ENCODE measurements around the gene CFD.
"Not testable (repeated sequence)": the region's sequence is repeated elsewhere in the genome, so short reads cannot be mapped to it uniquely, and the experiment has no call there.

CFD gene

DNA sequence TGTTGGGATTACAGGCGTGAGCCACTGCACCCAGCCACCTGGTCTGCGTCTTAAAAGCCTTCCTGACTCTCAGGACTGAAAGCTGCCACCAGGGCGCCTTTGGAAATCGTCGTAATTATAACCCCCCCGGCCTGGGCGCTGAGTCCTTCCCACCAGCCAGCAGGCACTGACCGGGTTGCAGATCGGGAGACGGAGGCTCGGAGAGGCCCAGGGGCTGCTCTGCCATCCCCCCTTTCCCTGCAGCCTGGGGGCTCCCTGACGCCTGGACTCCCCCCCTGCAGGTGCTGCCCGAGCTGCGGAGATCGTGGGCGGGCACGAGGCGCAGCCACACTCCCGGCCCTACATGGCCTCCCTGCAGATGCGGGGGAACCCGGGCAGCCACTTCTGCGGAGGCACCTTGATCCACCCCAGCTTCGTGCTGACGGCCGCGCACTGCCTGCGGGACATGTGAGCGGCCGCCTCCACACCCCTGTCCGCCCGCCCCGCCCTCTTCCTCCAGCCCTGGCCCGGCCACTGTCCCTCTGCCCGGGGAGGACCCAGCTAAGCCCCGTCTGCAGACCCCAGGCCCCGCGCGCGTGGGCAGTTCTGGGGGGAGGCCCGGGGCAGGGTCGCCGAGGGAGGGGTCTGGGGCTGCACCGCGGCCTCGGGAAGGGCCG is 16.2 kb upstream of the CFD start:
- Mint-ChIP-seq H3K27ac (no peak overlapping the region), H3K4me1 (peaks cover 4% of the 10 kb centered on the region), H3K36me3 (no peaks in the 10 kb centered on the region), H3K27me3 (peaks cover 22% of the 10 kb centered on the region), H3K9me3 (no peaks in the 10 kb centered on the region), H3K4me3 (no peak overlapping the region)

DNA sequence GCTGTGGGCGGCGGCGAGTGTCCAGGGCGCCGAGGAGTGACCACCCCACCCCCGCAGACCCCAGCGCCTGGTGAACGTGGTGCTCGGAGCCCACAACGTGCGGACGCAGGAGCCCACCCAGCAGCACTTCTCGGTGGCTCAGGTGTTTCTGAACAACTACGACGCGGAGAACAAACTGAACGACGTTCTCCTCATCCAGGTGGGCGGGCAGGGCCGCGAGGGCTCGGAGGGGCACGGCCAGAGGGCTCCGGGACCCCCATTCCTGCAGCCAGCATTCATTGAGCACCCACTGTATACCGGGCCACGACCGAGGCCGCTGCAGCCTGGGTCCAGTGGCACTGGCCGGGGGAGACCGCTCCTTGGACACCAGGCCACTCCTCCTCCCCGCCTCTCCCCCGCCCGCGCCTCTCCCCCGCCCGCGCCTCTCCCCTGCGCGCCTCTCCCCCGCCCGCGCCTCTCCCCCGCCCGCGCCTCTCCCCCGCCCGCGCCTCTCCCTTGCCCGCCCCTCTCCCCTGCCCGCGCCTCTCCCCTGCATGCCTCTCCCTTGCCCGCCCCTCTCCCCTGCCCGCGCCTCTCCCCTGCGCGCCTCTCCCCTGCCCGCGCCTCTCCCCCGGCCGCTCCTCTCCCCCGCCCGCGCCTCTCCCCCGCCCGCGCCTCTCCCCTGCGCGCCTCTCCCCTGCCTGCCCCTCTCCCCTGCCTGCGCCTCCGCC is 15.5 kb upstream of the CFD start:
- H3K4me1 Mint-ChIP-seq, result peaks cover 4% of the 10 kb centered on the region
- H3K27me3 Mint-ChIP-seq, result peaks cover 23% of the 10 kb centered on the region
- no peaks in the 10 kb centered on the region for H3K9me3 Mint-ChIP-seq
- no peak overlapping the region for H3K4me3 Mint-ChIP-seq
- H3K36me3 Mint-ChIP-seq, result no peaks in the 10 kb centered on the region
- H3K27ac Mint-ChIP-seq, result no peak overlapping the region

DNA sequence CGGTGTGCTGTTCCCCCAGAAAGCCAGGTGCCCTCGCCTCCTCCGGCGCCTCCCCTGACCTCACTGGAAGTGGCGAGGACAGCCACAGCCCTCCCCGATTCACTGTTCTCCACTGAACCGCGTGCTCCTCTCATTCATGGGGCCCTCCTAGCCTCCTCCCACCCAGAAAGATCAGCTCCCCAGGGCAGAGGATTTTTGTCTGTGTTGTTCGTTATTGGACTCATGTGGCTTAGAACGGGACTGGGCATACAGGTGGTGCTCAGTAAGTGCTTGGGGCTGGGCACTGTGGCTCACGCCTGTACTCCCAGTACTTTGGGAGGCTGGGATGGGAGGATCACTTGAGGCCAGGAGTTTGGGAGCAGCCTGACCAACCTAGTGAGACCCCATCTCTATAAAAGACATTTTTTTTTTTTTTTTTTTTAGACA is 14.9 kb upstream of the CFD start:
- no peak overlapping the region for H3K27ac Mint-ChIP-seq
- peaks cover 4% of the 10 kb centered on the region for H3K4me1 Mint-ChIP-seq
- H3K36me3 Mint-ChIP-seq, result no peaks in the 10 kb centered on the region
- no peak overlapping the region for H3K4me3 Mint-ChIP-seq
- H3K27me3 Mint-ChIP-seq, result peaks cover 24% of the 10 kb centered on the region
- no peaks in the 10 kb centered on the region for H3K9me3 Mint-ChIP-seq

DNA sequence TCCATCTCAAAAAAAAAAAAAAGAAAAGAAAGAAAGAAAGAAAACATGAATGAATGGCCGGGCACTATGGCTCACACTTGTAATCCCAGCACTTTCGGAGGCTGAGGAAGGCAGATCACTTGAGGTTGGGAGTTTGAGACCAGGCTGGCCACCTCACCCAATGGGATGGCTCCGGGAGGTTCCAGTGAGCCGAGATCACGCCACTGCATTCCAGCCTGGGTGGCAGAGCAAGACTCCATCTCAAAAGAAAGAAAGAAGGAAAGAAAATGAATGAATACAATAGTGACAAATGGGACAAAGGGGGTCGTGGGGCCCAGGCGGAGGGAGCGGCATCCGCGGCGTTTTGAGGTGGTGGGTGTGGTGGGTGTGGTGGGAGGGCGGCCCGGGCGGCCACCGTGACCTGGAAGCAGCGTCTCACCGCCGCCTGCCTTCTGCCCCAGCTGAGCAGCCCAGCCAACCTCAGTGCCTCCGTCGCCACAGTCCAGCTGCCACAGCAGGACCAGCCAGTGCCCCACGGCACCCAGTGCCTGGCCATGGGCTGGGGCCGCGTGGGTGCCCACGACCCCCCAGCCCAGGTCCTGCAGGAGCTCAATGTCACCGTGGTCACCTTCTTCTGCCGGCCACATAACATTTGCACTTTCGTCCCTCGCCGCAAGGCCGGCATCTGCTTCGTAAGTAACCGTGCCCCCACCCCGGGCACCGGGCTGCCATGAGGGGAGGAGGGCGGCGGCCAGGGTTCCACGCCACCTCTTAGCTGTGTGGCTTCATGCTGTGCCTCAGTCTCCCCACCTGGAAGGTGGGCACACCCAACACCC is 13.6 kb upstream of the CFD start:
- Mint-ChIP-seq H3K36me3 (no peaks in the 10 kb centered on the region), H3K9me3 (no peaks in the 10 kb centered on the region), H3K4me3 (no peak overlapping the region), H3K27me3 (peaks cover 26% of the 10 kb centered on the region), H3K27ac (no peak overlapping the region), H3K4me1 (peaks cover 4% of the 10 kb centered on the region)

DNA sequence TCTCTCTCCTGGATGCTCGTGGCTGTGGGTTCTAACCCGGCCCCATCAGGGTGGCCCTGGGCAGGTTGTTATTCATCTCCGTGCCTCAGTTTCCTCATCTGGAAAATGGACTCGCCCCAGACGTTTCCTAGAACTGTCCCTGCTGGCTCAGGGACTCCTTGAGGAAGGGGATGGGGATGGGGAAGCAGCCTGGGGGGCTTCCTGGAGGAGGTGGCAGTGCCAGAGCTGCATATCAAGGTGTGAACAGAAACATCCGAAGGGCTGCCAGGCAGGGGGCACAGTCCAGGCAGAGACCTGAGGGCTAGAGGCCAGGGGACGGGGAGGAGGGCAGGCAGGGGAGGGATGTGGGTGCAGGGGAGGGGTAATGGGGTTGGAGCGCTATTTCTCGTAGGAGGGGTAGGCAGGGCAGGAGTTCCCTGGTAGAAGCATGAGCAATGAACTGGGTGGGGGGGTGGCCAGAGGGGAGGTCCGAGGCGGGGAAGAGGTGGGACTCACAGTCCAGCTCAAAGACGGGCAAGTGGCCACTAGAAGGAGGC is 11.0 kb upstream of the CFD start:
- H3K36me3 Mint-ChIP-seq, result no peaks in the 10 kb centered on the region

DNA sequence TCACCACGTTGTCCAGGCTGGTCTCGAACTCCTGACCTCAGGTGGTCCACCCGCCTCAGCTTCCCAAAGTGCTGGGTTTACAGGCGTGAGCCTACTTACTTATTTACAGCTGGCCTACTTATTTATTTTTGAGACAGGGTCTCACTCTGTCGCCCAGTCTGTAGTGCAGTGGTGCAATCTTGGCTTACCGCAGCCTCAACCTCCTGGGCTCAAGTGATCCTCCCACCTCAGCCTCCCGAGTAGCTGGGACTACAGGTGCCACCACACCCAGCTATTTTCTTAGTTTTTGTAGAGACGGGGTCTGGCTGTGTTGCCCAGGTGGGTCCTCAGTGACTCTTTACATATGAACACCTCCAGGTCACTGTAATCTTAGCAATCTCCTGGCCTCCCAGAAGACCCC is 10.3 kb upstream of the CFD start:
- peaks cover 19% of the 10 kb centered on the region for H3K27me3 Mint-ChIP-seq
- H3K36me3 Mint-ChIP-seq, H3K9me3 Mint-ChIP-seq, H3K4me1 Mint-ChIP-seq, H3K27ac Mint-ChIP-seq, H3K4me3 Mint-ChIP-seq: not testable (repeated sequence)

More for the DNA sequence above, 11.0 kb upstream of the CFD start:
- no peak overlapping the region for H3K27ac Mint-ChIP-seq
- H3K4me1 Mint-ChIP-seq, result peaks cover 4% of the 10 kb centered on the region
- H3K4me3 Mint-ChIP-seq, result no peak overlapping the region
- no peaks in the 10 kb centered on the region for H3K9me3 Mint-ChIP-seq
- H3K27me3 Mint-ChIP-seq, result peaks cover 19% of the 10 kb centered on the region

DNA sequence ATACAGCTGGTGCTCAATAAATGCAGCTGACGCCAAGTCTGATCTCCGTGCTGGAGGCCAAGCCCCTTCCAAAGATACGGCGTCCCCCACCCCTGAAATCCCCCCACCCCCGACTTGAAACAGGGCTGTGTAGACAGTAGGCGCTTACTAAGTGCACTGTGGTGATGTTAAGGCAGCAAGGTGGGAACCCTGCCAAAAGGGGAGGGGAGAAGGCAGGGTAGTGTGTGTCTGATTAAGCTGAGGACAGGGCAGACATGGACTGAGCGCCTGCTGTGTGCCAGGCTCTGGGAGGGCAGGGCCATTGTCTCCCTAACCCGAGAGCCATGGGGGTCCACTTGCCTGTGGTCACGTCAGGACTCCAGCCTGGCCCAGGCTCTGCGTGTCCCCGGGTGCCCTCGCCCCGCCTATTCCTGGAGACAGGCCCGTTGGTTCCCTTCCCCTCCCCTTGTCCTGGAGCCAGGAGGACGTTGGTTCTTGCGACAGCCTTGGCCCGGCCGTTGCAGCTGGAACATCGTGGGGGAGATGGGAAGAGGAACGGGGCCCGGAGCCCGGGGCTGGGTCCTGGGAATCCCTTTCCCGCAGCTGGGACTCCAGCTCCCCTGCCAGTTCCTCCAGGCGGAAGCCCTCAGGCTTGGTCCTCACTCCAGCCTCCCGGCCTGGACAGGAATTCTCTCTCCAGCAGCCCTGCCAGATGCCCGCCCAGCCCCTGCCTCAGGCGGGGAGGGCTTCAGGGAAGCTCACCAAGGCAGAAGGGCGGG is 9.1 kb upstream of the CFD start:
- H3K4me1 Mint-ChIP-seq, result no peaks in the 10 kb centered on the region
- no peaks in the 10 kb centered on the region for H3K36me3 Mint-ChIP-seq
- H3K9me3 Mint-ChIP-seq, result no peaks in the 10 kb centered on the region
- H3K27ac Mint-ChIP-seq, result no peak overlapping the region
- peaks cover 15% of the 10 kb centered on the region for H3K27me3 Mint-ChIP-seq
- no peak overlapping the region for H3K4me3 Mint-ChIP-seq

DNA sequence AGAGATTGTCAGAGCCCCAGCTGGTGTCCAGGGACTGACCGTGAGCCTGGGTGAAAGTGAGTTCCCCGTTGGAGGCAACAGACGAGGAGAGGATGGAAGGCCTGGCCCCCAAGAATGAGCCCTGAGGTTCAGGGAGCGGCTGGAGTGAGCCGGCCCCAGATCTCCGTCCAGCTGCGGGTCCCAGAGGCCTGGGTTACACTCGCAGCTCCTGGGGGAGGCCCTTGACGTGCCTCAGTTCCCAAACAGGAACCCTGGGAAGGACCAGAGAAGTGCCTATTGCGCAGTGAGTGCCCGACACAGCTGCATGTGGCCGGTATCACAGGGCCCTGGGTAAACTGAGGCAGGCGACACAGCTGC is 8.5 kb upstream of the CFD start:
- Mint-ChIP-seq H3K27ac (no peak overlapping the region), H3K27me3 (peaks cover 12% of the 10 kb centered on the region), H3K9me3 (no peaks in the 10 kb centered on the region), H3K4me1 (no peaks in the 10 kb centered on the region), H3K4me3 (no peak overlapping the region), H3K36me3 (no peaks in the 10 kb centered on the region)

DNA sequence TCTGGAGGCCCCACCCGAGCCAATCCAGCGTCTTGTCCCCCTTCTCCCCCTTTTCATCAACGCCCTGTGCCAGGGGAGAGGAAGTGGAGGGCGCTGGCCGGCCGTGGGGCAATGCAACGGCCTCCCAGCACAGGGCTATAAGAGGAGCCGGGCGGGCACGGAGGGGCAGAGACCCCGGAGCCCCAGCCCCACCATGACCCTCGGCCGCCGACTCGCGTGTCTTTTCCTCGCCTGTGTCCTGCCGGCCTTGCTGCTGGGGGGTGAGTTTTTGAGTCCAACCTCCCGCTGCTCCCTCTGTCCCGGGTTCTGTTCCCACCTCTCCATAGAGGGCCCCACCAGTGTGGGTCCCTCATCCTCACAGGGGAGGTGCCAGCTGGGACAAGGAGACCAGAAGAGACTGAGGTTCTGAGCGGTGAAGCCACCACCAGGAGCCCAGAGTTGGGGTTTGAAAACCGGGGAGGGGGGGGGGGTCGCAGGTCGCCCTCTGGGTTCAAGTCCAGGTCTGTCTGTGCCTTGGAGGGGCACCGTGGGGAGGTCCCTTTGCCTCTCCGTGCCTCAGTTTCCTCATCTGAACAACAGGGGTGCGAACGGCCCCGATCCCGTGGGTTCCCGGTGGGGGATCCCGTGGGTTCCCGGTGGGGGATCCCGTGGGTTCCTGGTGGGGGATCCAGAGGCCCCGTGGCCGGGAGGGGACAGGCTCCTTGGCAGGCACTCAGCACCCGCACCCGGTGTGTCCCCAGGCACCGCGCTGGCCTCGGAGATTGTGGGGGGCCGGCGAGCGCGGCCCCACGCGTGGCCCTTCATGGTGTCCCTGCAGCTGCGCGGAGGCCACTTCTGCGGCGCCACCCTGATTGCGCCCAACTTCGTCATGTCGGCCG is 7.1 kb upstream of the CFD start, which contains the start of gene ELANE:
Gene ELANE, plus strand, starts transcription at position 168 of the 878 bp plus-strand sequence. Its CDS starts 26 bp downstream, at position 194.
- Mint-ChIP-seq H3K4me1 (no peaks in the 10 kb centered on the region), H3K4me3 (no peak within 1 kb of the TSS), H3K36me3 (no peaks in the 10 kb centered on the region), H3K9me3 (no peaks in the 10 kb centered on the region), H3K27me3 (peaks cover 7% of the 10 kb centered on the region), H3K27ac (no peak within 1 kb of the TSS)

DNA sequence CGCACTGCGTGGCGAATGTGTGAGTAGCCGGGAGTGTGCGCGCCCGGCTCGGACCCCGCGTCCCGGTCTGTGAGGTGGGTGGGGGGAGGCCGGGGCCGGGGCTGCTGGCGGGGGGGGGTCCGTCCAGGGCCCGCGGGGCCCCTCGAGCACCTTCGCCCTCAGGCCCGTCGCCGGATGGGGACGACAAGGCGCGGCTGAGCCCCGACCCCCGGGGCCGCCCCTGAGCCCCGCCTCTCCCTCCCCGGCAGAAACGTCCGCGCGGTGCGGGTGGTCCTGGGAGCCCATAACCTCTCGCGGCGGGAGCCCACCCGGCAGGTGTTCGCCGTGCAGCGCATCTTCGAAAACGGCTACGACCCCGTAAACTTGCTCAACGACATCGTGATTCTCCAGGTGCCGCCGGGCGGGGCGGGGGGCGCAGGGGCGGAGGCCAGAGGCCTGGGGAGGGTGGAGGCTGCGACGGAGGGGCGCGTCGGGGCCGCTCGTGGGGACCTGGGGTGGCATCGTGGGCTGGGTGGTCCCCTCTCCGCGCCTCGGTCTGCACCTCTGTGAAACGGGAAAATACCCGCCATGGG is 6.4 kb upstream of the CFD start:
- Mint-ChIP-seq H3K27me3 (peaks cover 6% of the 10 kb centered on the region), H3K4me1 (peaks cover 4% of the 10 kb centered on the region), H3K36me3 (no peaks in the 10 kb centered on the region), H3K4me3 (no peak overlapping the region), H3K27ac (no peak overlapping the region), H3K9me3 (no peaks in the 10 kb centered on the region)

DNA sequence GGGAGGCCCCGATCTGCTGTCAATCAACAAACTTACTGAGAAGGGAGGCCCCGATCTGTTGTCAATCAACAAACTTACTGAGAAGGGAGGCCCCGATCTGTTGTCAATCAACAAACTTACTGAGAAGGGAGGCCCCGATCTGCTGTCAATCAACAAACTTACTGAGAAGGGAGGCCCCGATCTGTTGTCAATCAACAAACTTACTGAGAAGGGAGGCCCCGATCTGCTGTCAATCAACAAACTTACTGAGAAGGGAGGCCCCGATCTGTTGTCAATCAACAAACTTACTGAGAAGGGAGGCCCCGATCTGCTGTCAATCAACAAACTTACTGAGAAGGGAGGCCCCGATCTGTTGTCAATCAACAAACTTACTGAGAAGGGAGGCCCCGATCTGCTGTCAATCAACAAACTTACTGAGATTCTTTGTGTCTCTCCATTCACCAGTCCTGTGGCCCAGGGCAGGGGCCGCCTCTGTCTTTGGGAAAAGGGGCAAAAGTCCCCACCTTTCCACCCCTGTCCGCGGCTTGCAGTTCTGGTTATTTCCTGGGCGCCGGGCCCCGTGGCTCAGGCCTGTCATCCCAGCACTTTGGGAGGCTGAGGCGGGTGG is 5.7 kb upstream of the CFD start:
- not testable (repeated sequence) for H3K27ac Mint-ChIP-seq, H3K27me3 Mint-ChIP-seq, H3K9me3 Mint-ChIP-seq, H3K4me1 Mint-ChIP-seq, H3K36me3 Mint-ChIP-seq, H3K4me3 Mint-ChIP-seq

DNA sequence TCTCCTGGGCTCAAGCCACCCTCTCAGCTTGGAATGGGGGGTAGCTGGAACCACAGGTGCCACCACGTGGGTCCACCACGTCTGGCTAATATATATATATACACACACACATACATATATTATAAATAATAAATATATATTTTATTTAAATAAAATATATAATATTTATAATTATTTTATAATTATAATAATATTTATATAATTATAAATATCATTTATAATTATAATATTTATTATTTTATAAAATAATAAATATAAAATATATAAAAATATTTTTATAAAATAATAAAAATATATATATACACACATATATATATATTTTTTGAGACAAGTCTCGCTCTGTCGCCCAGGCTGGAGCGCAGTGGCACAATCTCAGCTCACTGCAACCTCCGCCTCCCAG is 4.9 kb upstream of the CFD start:
- no peak overlapping the region for H3K27ac Mint-ChIP-seq
- no peaks in the 10 kb centered on the region for H3K36me3 Mint-ChIP-seq
- H3K4me1 Mint-ChIP-seq, result peaks cover 4% of the 10 kb centered on the region
- H3K9me3 Mint-ChIP-seq, result no peaks in the 10 kb centered on the region
- no peak overlapping the region for H3K4me3 Mint-ChIP-seq
- peaks cover 2% of the 10 kb centered on the region for H3K27me3 Mint-ChIP-seq

DNA sequence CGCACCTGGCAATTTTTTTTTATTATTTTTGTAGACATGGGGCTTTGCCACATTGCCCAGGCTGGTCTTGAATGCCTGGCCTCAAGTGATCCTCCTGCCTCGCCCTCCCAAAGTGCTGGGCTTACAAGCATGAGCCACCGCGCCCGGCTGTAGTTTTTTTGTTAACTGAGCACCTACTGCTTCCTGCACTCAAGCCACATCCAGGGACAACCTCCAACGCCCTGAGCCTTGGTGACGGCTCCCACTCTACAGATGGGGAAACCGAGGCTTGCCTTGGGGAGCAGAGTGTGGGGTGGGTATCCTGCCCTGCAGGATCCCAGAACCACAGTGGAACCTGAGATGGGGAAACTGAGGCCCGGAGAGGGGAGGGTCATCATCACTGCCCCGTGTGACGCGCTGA is 4.3 kb upstream of the CFD start:
- Mint-ChIP-seq H3K27ac (no peak overlapping the region), H3K27me3 (peaks cover 2% of the 10 kb centered on the region), H3K4me1 (peaks cover 4% of the 10 kb centered on the region), H3K36me3 (no peaks in the 10 kb centered on the region), H3K9me3 (no peaks in the 10 kb centered on the region), H3K4me3 (no peak overlapping the region)

DNA sequence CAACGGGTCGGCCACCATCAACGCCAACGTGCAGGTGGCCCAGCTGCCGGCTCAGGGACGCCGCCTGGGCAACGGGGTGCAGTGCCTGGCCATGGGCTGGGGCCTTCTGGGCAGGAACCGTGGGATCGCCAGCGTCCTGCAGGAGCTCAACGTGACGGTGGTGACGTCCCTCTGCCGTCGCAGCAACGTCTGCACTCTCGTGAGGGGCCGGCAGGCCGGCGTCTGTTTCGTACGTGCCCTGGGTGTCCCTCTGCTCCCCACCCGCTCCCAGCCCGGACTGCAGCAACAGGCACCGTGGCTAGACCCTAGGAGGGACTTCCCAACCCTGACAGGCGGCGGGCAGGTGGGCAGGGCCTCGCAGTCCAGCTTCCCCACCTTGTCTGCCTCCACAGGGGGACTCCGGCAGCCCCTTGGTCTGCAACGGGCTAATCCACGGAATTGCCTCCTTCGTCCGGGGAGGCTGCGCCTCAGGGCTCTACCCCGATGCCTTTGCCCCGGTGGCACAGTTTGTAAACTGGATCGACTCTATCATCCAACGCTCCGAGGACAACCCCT is 3.8 kb upstream of the CFD start:
- H3K9me3 Mint-ChIP-seq, result no peaks in the 10 kb centered on the region
- H3K4me1 Mint-ChIP-seq, result peaks cover 4% of the 10 kb centered on the region
- peaks cover 1% of the 10 kb centered on the region for H3K27me3 Mint-ChIP-seq
- no peak overlapping the region for H3K27ac Mint-ChIP-seq
- H3K36me3 Mint-ChIP-seq, result no peaks in the 10 kb centered on the region
- H3K4me3 Mint-ChIP-seq, result no peak overlapping the region
